DMS79 treated with DMSO at 0.1 percent for 48 hours (cell line): ENCODE measurements around the gene TXNDC11.

Experiments
- DNase-seq: peaks from one replicate; lab custom pipeline; 2025; lab: John Stamatoyannopoulos, UW

Gene TXNDC11

DNA sequence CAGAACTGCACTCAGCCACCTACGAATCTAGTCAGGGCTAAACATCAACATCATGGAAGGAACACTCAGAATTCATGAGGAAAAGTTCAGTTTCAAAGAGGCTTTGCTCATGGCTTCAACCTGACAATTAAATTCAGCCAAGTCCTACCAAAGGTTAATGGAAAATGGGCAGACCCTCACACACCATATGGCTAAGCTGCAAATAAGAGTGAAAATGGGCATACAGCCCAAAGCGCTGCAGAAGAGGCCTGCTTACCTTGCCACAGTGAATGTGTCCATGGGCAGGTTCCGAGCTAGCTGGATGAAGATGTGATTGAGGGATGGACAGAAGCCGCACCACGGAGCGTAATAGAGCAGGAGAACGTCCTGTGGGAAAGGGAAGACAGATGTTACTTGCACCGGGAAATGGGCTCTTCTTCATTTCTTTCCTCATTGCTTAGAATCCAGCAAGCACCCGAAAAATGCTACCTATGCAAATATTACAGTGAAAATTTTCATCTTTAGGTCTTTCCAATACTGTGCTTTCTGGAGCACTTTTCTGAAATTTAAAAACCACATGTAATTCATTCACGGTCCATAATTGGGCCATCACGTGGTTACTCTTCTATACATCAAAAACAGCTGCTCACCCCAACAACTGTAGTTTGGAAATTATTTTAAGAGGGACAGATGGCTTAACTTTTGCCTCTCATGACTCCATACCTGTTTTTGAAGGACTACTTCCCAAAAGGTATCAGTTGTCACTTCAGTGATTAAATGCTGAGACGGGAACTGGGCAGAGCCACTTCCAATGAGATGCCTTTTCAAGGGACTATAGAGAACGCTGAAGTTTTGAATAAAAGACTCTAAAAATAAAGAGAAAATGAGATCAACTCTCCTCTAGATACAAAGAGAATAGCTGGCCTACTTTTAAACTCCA, 54.8 kb downstream of the TXNDC11 start:
- no peak for DNase-seq

DNA sequence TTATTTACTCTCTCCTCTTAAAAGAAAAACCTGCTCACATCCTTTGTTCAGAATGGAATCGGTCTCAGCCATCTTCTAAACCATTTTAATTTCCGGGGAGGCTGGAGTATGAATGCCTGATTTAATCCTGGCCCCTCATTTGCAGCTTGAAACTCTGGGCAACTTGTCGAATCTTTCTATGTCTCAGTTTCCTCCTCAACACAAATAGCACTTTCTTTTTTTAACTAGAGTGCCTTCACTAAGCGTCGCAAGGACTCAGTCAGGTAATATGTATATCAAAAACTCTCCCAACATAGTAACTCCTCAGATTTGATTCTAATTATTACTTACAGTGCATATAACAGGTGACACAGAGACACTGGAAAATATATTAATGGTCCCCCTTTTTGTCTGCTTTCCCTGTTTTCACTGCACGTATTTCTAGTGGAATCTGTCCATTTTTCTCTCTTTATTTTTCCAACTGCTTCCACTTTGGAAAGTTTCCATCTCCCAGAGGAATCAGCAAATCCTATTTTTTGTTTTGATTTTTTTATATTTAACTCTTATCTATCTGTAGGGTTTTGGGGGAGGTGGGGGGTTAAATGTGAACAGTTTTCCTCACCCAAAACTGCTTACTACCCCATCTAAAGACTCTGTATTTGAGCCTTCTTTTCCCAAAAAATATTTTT, 55.8 kb downstream of the TXNDC11 start:
- no peak for DNase-seq

DNA sequence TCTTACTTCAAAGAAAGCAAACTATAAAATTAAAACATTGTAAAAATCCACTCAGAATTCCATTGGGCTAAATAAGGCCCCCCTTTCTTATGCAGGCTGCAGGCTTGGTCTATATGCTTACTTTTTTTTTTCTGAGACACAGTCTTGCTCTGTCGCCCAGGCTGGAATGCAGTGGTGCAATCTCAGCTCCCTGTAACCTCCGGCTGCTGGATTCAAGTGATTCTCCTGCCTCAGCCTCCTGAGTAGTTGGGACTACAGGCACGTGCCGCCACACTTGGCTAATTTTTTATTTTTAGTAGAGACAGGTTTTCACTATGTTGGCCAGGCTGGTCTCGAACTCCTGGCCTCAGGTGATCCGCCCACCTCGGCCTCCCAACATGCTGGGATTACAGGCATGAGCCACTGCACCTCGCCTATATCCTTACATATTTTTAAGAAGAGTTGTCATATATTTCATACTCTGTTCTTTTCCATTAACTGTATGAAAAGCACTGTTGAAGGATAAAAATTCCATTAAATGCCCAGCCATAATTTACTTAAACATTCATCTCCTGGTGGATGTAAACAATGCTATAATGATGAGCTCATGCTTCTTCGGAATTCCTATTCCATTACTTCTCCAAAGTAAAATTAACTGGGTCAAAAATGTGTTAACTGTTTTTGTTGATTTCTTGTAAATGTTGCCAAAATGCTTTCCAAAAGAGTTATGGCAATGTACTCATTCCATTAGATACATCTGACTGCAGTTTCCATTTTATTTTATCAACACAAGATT, 56.6 kb downstream of the TXNDC11 start:
- DNase-seq: no peak

DNA sequence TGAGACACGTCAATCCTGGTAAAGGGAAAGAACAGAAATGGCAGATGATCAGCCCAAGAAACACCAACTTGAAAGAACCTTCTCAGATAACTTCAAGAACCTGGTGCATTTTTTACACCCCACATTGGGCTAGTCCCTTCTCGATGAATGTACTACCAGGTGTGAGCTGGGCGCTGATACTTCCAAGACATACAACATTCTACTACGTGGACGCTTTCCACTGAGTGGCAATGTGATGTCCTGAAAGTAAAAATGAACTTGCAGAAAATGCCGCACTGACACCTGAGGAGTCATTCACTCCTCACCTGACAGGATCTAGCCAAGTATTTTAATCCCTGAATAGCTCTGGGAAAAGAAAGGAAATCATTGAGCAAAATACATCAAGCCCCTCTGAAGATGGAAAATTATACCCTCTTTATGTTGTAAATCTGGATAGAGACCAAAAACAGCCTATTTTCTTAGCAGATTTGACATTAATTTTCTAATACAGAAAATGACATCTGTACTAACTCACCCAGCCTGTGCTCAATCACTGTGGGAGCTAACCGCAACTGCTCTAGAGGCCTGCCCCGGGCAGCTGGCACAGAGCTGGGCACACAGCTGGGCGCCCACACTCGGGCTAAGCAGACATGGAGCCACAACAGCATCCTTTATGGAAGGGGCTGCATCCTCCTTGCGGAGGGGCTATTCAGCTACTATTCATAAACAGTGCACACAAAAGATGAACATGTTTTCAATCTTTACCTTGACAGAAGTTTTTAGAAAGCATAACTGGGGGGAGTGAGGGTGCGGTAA, 58.2 kb downstream of the TXNDC11 start:
- DNase-seq: no peak

DNA sequence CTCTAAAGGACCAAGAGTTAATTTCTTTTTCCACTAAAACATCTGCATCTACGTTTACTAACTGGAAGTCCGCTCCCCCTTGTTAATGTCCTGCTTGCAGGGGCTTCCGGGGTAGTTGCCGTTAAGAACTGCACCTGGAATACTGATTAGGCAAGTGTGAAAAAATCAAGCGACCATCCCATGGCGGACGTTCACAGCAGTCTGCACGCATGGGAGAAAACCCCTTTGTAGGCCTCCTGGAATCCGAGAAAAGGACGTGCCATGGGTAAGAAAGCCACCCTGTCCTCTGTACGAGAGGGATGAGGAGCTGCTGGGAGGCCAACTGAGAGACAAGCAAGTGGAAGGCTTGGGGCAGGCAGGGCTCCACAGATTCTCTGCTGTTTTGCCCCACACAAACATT, 59.5 kb downstream of the TXNDC11 start:
- DNase-seq: no peak

DNA sequence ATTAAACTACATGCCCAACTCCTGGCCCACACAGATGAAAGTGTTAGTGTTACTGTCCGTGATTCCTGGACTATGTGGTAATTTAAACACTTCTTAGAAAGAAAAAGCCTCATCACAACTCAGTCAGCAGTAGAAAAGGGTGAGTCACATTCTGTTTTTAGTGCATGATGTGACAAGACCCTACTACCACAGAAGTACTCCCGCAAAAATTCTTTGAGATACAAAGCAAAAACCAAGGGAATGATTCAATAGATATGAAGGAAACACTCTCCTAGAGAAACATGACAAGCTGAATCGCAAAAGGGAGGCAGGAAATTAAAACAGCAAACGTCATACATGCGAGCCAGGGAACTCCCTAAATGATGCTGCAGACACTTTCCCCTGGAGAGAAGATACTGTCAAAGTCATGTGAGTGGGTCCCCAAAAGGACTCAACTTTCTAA, 60.0 kb downstream of the TXNDC11 start:
- DNase-seq: no peak

DNA sequence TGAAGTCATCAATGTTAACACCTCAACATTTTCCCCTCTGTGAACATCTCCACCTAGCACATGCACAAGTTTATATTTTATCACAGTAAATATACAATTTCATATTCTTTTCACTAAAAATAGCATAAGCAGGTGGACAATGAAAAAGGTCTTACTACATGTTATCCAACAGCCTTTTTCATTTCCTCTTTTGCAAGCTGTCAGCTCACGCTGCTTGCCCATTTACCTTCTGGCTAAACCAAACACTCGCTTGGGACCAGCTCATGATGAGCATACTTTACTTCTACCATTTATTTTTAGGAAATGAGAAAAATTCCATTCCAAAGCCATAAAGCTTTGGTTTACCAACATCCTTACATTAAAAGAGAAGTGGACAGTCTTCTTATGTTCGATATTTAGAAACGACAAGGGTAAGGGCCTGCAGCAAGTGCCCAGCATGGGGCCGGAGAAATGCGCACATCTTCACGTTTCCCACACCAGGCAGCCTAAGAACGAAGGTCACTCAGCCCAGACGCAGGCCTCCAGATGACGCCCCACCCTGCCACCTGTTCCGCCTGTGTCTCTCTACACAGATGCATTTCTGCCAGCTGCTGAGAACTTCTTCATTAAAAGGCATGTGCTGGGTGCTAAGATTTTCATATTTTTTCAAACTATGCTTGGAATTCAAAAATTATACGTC, 60.5 kb downstream of the TXNDC11 start:
- DNase-seq: no peak

DNA sequence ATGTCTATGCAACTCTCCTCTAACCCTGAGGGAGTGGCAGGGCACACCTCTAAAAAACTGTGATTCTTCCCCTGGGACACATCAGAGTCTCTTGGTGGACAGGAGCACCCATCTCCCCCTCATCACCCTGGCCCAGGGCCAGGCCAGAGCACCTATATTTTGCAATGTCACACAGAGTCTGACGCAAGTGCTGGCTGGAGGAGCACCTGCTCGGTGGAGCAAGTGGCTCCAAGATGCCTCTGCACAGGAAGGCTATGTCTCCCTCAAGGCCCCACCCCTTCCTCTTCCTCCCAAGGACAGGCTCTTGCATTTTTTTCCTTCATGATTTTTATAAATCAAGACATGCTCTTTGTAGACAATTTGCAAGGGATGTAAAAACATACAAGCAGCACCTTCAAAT, 61.1 kb downstream of the TXNDC11 start:
- no peak for DNase-seq

DNA sequence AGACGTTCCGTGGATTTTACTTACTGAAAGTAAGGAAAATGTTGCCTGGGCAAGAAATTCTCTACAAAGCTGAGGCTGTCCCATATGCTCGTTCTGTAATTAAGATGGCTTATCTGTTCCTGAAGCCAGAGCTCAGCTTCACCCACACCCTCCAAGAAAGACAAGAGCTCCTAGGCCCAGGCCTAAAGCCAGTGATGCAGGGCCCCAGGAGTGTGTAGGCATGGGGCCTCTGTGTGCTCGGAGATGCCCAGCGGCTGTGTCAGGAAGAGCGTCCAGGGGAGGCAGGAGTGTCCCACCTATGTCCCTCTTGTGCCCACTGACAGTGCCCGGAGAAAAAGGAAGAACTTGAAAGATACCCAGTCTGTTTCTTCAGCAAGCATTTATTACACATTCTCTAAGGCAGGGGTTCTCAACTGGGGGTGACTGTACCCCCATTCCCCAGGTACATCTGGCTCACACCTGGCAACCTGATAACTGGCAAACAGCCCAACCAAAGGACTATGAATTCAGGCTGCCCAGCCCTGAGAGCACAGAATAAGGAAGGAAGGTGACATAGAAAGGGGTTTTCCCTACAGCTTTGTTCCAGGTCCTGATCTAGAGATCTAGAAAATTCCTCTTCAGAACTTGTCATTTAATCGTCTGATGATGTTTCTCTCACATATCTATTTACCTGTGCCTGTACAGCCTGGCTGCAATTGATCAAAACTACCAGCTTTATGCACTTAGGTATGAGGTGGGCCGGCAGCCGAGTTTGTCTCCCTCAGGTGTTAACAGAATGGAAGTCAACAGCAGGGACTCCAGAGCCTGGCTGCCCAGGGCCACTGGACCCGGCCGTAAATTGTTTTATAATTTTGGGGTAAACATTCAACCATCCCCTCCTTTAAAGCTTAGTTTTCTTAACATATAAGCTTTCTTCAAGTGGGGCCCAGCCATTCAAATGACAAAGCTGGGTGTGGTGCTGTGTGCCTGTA, 62.4 kb downstream of the TXNDC11 start:
- DNase-seq: no peak

DNA sequence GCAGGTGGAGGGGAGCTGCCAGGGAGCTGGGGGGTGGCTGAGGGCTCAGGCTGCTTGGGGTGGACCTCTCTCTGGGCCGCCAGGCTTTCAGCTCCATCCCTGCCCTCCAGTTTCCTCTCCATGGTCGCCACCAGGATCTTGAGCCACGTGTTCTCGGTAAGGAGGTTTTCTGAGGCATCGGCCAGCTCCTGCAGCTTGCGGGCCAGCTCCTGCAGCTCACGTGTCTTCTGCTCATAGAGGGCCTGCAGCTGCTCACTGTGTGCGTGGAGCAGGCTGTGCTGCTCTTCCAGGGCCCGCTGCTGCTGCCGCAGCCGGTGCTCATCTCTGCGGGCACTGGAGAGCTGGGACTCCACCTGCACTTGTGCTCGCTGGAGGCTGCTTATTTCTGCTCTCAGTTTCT, 63.4 kb downstream of the TXNDC11 start:
- DNase-seq: no peak

DNA sequence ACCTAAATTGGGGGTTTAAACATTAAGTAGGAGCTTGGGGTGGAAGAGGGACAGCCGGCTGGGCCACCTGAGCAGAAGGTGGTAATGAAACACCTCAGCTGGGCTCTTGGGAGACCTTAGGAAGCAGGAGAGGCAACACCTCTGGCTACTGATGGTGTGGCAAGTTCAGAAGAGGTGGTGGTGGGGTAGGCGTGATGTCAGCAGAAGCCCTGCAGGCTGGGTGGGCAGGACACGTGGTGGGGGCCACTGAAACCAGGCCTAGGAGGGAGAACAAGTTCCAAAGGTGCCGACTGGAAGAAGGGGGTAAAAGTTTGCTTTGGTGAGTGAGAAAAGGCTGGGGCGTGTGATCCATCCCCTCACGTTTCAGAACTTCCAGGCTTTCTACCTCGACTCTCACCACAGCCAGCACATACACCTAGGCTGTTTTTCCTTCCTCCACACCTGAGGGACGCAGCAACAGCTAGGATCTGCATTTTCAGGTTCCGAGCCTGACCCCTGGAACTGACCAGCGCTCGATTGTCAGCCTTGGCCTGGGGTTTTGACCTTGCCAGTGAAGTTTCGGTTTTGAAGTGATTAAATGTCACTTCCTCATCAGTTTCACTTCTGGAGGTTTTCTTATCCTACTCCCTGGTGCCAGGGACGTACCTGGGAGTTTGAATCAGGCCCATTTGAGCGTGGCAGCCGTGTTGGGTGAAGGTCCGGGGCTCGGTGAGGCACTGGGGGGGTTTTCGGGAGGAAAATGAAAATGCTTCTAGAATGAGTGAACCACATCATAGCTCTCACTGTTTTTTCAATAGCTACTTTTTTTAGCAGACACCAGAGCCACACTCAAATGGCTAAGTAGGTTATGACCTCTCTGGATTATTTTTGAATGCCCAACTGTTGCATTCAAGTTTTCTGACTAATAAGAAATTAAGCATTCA, 64.4 kb downstream of the TXNDC11 start:
- DNase-seq: no peak

DNA sequence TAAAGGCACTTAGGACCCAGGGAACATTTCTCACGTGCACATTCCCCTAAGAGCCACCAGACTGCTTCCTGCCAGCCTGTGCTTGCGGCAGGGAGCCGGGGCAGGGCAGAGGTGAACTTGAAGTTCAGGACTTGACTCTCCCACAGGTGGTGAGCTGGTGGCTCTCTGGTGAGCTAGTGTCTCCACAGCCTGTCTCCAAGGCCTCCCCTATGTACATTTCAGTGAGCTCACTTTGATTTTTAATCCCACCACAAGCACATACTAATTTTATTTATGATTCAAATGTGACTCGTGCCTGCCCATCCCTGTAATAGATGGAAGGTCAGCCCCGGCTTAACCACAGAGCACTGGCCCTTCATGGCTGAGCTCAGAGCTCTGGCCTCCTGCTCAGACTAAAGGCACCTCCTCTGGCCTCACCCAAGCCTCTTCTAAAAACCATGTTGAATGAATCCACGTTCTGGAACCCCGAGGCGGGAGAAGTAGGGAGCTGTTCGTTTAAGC, 65.2 kb downstream of the TXNDC11 start:
- DNase-seq: no peak

DNA sequence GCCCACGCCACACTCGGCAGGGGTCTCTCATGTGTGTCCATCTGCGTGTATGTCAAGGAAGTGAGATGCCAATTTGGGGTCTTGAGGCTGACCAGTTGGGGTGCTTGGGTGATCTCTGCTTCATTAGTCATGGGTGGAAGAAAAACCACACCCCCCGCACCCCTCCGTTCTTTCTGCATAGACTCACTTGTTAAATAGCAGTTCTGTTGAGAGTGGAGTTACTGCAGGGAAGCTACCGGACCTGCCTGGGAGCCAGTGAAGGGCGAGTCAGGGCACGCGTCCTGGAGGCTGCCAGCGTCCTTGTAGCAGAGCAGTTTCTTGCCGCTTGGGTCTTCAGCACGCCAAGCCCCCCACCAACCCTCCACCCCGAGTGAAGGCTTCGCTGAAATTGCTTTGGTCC, 65.9 kb downstream of the TXNDC11 start:
- DNase-seq: no peak

DNA sequence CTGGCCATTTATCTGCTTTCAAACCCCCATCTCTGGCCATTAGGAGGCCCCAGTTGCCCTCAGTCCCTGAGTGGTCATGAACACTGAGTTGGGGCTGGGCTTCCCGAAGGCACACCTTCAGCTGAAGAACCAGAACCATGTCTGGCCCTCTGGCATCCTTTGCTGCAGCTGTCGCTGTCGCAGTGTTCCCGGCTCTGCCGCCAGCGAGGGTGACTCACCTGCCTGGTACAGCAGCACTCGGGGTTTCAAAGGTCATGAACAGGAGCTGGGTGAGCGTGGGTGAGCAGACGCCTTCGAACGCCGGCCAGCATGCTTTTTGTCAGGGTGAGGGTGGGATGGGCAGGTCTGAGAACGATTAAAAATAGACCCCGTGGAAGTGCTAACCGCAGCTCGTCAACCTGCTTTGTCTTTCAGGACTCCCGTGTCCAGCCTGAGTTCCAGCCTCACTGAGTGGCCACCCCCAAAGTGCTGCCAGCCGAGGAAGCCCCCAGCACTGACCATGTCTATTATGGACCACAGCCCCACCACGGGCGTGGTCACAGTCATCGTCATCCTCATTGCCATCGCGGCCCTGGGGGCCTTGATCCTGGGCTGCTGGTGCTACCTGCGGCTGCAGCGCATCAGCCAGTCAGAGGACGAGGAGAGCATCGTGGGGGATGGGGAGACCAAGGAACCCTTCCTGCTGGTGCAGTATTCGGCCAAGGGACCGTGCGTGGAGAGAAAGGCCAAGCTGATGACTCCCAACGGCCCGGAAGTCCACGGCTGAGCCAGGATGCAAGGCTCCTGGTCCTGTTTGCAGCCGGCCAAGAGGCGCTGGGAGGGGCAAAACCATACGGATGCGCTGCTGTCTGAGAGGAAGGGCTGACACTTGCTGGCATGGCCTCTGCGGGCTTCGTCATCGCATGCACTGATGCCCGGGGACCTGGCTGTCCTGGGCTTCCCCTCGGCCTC, 66.8 kb downstream of the TXNDC11 start:
- no peak for DNase-seq

DNA sequence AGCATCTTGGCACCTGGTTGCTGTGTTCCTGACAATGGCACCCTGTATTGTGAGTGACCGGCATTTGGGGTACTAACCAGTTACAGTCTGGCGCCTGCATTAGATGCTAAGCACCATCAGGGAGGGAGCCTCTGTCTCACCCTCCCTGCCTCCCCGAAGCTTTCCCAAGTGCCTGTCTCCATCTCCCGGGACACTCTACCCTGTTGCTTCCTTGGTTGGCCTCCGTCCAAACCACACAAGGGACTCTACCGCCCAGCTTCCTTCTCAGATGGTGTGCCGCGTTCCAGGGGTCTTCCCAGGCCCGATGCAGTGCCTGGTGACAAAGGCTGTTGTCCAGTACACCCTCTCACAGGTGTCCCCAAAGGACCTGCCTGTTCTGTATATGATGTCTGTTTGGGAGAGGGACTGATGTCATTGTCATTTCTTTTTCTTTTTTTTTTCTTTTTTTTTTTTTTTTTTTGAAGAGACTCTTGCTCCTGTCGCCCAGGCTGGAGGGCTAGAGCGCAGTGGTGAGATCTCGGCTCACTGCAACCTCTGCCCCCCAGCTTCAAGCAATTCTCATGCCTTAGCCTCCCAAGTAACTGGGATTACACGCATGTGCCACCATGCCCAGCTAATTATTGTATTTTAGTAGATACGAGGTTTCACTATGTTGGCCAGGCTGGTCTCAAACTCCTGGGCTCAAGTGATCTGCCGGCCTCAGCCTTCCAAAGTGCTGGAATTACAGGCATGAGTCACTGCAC, 67.7 kb downstream of the TXNDC11 start:
- peak; percentile 44 for DNase-seq

DNA sequence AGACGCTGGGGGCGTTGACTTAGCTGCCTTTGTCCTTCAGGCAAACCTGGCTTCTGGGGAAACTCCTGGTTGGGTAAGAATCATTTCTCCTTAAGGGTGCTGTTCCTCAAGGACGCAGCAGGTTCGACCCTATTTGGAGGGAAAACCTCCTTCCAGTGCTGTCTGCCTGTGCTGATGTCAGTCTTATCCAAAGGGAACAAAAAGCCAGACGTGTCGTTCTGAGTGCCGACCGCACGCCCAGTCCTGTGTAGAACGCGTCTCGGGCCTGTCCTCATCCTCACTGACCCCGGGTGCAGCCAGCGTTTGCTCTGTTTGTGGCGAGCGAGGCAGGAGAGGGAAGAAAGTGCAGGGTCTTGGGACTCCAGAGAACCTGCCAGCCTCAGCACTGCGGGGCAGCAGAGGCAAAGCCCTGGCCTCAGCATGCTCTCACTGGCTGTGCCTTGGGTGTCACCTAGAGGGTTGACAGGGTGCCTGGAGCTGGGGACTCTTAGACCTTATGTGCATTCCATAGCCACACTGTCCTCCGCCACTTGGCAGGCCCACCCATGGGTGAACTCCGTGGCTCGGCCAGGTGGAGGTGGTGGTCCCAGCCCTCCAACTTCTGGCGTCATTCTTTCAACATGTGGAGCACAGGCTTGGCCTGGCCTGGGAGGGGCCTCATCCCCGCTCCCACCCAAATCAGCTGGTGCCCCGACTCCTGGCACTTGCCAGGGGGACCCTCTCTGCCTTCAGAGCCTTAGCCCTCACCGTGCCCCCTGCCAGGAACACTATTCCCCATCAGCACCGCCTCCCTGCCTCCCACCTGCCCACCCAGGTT, 68.4 kb downstream of the TXNDC11 start:
- no peak for DNase-seq
